Panc1 (cell line): ENCODE data around the gene ARHGAP18. TPM values are rescaled to one million over a fixed set of nuclear protein-coding genes. Genes with fewer than 3 reads are reported as not detected.
A peak's percentile ranks its signal among the peaks of the same experiment; 100 is the strongest.

Experiments
- ATAC-seq: fragments of 200-7000 bp; cut with Tn5 transposase; 2 replicates; pipeline ENCODE4 v1.9.1; 2020; ENCODE audit warnings: mild to moderate bottlenecking, moderate library complexity
- BruUV-seq: library from RNA; stranded (reverse); fragments of 400-500 nt; replicated peaks from 2 replicates; lab custom pipeline; 2021; lab: Mats Ljungman, UMichigan
- CTCF ChIA-PET: fragments of 300-600 bp; sonication (Branson Sonifier 250); formaldehyde crosslinking; loops from one replicate; lab custom pipeline; 2022; ENCODE audit warnings: antibody characterized with exemption; lab: Charles Lee
- POLR2A ChIA-PET: fragments of 300-600 bp; sonication (Branson Sonifier 250); formaldehyde crosslinking; loops from one replicate; lab custom pipeline; 2022; ENCODE audit warnings: antibody characterized with exemption; lab: Charles Lee
- DNase-seq: peaks from one replicate; pipeline ENCODE4 v3.0.0-alpha.2; 2010; ENCODE audit warnings: low read depth, low spot score
- H3K27ac ChIP-seq: 2 replicates; pipeline ENCODE4 v1.5.1; 2011; ENCODE audit warnings: mild to moderate bottlenecking, low read length, inconsistent platforms
- H3K27me3 ChIP-seq: fragments of 200-500 bp; sonication (Bioruptor generic); 2 replicates; pipeline ENCODE4 v1.6.0; 2014; ENCODE audit warnings: low read length, inconsistent platforms; ENCODE audit not compliant: control insufficient read depth, insufficient read depth
- H3K36me3 ChIP-seq: fragments of 200-500 bp; sonication (Bioruptor generic); 2 replicates; pipeline ENCODE4 v1.5.1; 2014; ENCODE audit warnings: inconsistent platforms, mild to moderate bottlenecking, low read length, moderate library complexity; ENCODE audit not compliant: control insufficient read depth, insufficient read depth
- H3K4me1 ChIP-seq: 2 replicates; pipeline ENCODE4 v1.5.1; 2011; ENCODE audit warnings: inconsistent platforms, mild to moderate bottlenecking, low read length, moderate library complexity; ENCODE audit not compliant: control insufficient read depth, insufficient read depth
- H3K4me3 ChIP-seq, 2 experiments: 2 replicates each; pipeline ENCODE4 v1.5.1; 2011 to 2012; ENCODE audit warnings: low read depth in 2 of 2, low read length in 2 of 2, mild to moderate bottlenecking in 2 of 2, inconsistent platforms in 1 of 2, moderate library complexity in 1 of 2
- H3K9me3 ChIP-seq: fragments of 200-500 bp; sonication (Bioruptor generic); 2 replicates; pipeline ENCODE4 v1.5.1; 2014; ENCODE audit warnings: low read depth, mild to moderate bottlenecking, inconsistent platforms, low read length, moderate library complexity; ENCODE audit not compliant: control insufficient read depth, insufficient read depth
- POLR2AphosphoS5 ChIP-seq: IDR thresholded peaks from 2 replicates; pipeline ENCODE4 v1.6.1; 2012; ENCODE audit warnings: mild to moderate bottlenecking, low read depth, low read length, moderate library complexity
- REST ChIP-seq, 2 experiments: IDR thresholded peaks; 2 replicates each; pipeline ENCODE4 v1.6.1; 2011 to 2012; ENCODE audit warnings: low read depth in 2 of 2, control low read depth in 1 of 2, low read length in 1 of 2, mild to moderate bottlenecking in 1 of 2, moderate library complexity in 1 of 2; ENCODE audit not compliant: insufficient read depth in 1 of 2
- SIN3A ChIP-seq: IDR thresholded peaks from 2 replicates; pipeline ENCODE4 v1.6.1; 2012; ENCODE audit warnings: low read depth, mild to moderate bottlenecking, low read length, moderate library complexity, borderline replicate concordance; ENCODE audit not compliant: insufficient read depth
- TCF7L2 ChIP-seq: IDR thresholded peaks from 2 replicates; pipeline ENCODE4 v1.6.1; 2011; ENCODE audit warnings: mild to moderate bottlenecking, low read depth, low read length, inconsistent platforms
- in situ Hi-C: cut with HindIII; loops from 2 replicates; pipeline ENCODE4 v1.10.0; 2016; ENCODE audit warnings: low sequenced_read_pairs, low pct_unique_long_range_greater_than_20kb
- intact Hi-C: fragments of 100-400 bp; cut with micrococcal nuclease; formaldehyde crosslinking; loops from one replicate; pipeline ENCODE4 v1.10.0; 2022; ENCODE audit not compliant: unreplicated experiment
- total RNA-seq: library from RNA; stranded (reverse); gene quantifications from one replicate; pipeline ENCODE4 v1.2.1, GENCODE V29; 2021; ENCODE audit not compliant: unreplicated experiment
- TF ChIP-seq, protein P1 (sequence below): fragments of 450-650 bp; IDR thresholded peaks from 2 replicates; pipeline ENCODE4 v1.5.1; 2017; ENCODE audit warnings: mild to moderate bottlenecking

Gene ARHGAP18
- total RNA-seq, 1 experiment from 2014 or later, result 11.6 TPM

DNA sequence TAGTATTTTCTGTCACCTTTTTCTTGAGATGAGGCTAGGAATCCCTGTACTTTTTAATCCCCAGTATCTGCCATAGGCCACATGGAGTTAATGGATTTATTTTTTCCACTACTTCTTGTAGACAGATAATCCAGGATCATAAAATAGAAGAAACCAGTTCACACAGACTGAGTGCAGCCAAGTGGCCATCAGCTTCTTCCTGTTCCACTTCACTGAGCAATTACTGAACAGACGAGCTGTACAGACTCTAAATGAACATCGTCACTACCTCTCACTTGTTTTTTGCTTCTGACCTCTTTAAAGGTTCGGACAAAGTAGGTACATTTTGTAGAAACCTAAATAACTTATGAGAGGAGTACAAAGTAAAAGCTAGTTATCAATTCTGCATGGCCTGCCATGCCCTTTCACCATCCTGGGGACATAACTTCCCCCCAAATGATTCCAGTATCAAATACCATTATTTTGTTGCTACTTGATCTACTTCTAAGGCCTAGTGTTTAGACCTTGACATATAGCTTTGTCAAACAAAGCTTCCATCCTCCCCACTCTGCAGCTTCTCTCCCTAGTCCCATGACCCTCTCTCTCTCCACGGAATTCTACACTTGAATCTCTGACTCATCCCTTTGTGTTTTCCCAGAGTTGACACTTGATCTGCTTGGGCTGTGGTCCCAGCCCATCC, 34.4 kb upstream of the ARHGAP18 start:
- H3K4me1 ChIP-seq, result peaks cover 9% of the 10 kb centered on the region; the same call in 1 of the 2 replicates
- BruUV-seq, result no TSS peak
- H3K27ac ChIP-seq, result no peak overlapping the region

GRCh38 chr6:129740013-129740412, 30.0 kb upstream of the ARHGAP18 start:
- H3K9me3 ChIP-seq, result no peaks in the 10 kb centered on the region
- H3K27ac ChIP-seq, result no peak overlapping the region
- ATAC-seq (no peak), DNase-seq (no peak)
- ChIA-PET CTCF (no interaction called here), POLR2A (no interaction called here)
- TF ChIP-seq, protein P1, sequence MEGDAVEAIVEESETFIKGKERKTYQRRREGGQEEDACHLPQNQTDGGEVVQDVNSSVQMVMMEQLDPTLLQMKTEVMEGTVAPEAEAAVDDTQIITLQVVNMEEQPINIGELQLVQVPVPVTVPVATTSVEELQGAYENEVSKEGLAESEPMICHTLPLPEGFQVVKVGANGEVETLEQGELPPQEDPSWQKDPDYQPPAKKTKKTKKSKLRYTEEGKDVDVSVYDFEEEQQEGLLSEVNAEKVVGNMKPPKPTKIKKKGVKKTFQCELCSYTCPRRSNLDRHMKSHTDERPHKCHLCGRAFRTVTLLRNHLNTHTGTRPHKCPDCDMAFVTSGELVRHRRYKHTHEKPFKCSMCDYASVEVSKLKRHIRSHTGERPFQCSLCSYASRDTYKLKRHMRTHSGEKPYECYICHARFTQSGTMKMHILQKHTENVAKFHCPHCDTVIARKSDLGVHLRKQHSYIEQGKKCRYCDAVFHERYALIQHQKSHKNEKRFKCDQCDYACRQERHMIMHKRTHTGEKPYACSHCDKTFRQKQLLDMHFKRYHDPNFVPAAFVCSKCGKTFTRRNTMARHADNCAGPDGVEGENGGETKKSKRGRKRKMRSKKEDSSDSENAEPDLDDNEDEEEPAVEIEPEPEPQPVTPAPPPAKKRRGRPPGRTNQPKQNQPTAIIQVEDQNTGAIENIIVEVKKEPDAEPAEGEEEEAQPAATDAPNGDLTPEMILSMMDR, result no peak
- TF ChIP-seq POLR2AphosphoS5 (no peak), SIN3A (no peak), REST (IDR thresholded peaks at IDR 0.05; ENCODE audit: insufficient read depth in 1 of 2, low read depth in 2 of 2, low read length in 1 of 2) (no peak), TCF7L2 (no peak)
- no peaks in the 10 kb centered on the region for H3K27me3 ChIP-seq
- intact Hi-C loops (no loop called here), in situ Hi-C loops (no loop called here)
- H3K4me3 ChIP-seq, result no peak overlapping the region
- BruUV-seq, result no TSS peak
- H3K4me1 ChIP-seq, result no peaks in the 10 kb centered on the region
- H3K36me3 ChIP-seq, result no peaks in the 10 kb centered on the region

More for the DNA sequence above, 34.4 kb upstream of the ARHGAP18 start:
- in situ Hi-C loops (no loop called here), intact Hi-C loops (no loop called here)
- POLR2A ChIA-PET, result no interaction called here
- Histone ChIP-seq H3K9me3 (no peaks in the 10 kb centered on the region), H3K27me3 (no peaks in the 10 kb centered on the region), H3K4me3 (no peak overlapping the region), H3K36me3 (no peaks in the 10 kb centered on the region)
- ATAC-seq (peak; percentile 53; the same call in 1 of the 2 replicates), DNase-seq (no peak)
- CTCF ChIA-PET, result no interaction called here
- TF ChIP-seq, protein P1, result no peak
- TF ChIP-seq SIN3A (no peak), TCF7L2 (no peak), POLR2AphosphoS5 (no peak), REST (IDR thresholded peaks at IDR 0.05; ENCODE audit: insufficient read depth in 1 of 2, low read depth in 2 of 2, low read length in 1 of 2) (no peak)
